ENCODE data around the gene BAIAP2L1.

- TF ChIP-seq SP2 (IDR thresholded peaks at IDR 0.05; ENCODE audit: low read length) (no peak), MAX (IDR thresholded peaks at IDR 0.05) (no peak), SP1 (IDR thresholded peaks at IDR 0.05; ENCODE audit: low read depth, low read length) (no peak)
Observed at GRCh38 chr7:98394377-98394836, 6.5 kb downstream of the BAIAP2L1 start.
